Measurements from ENCODE around the gene OR2AE1.

GRCh38 chr7:99839287-99840021 lies 37.4 kb downstream of the OR2AE1 start:
- no peak for TF ChIP-seq POLR2A (IDR thresholded peaks at IDR 0.05; ENCODE audit: low read depth, low read length)
- no peak for TF ChIP-seq POLR2AphosphoS5 (IDR thresholded peaks at IDR 0.05; ENCODE audit: low read depth, low read length)
